A549 (cell line): ENCODE measurements around the gene DDX21.

Experiments
- CEBPB ChIP-seq, 2 experiments: fragments of >200 bp in 1 of 2; sonication (Bioruptor Twin) in 1 of 2; formaldehyde crosslinking in 1 of 2; IDR thresholded peaks; 2 replicates each; pipeline ENCODE4 v1.6.1; 2012 to 2016
- EHMT2 ChIP-seq: fragments of 200-600 bp; sonication (generic); IDR thresholded peaks from 2 replicates; pipeline ENCODE4 v1.6.1; 2016; ENCODE audit warnings: antibody characterized with exemption, low read depth, mild to moderate bottlenecking, moderate library complexity
- GATA3 ChIP-seq: IDR thresholded peaks from 2 replicates; pipeline ENCODE4 v1.6.1; 2012; ENCODE audit warnings: borderline replicate concordance
- HOXA7 ChIP-seq: fragments of 250-450 bp; sonication (Bioruptor Pico); IDR thresholded peaks from 2 replicates; pipeline ENCODE4 v1.5.0; 2020; ENCODE audit warnings: mild to moderate bottlenecking, moderate library complexity
- HOXB5 ChIP-seq: fragments of 250-450 bp; sonication (Bioruptor Pico); IDR thresholded peaks from 2 replicates; pipeline ENCODE4 v1.5.0; 2020; ENCODE audit warnings: mild to moderate bottlenecking, moderate library complexity
- JUN ChIP-seq, 2 experiments: fragments of >200 bp; sonication (Bioruptor Twin); formaldehyde crosslinking; IDR thresholded peaks; 2 replicates in 1 of 2; 3 replicates in 1 of 2; pipeline ENCODE4 v1.6.1; 2016 to 2017
- JUNB ChIP-seq: fragments of >200 bp; sonication (Bioruptor Twin); formaldehyde crosslinking; IDR thresholded peaks from 2 replicates; pipeline ENCODE4 v1.6.1; 2016
- MYC ChIP-seq: IDR thresholded peaks from 2 replicates; pipeline ENCODE4 v1.6.1; 2012; ENCODE audit warnings: mild to moderate bottlenecking, inconsistent platforms, low read length, improper control_type of control experiment, borderline replicate concordance
- POLR2A ChIP-seq: IDR thresholded peaks from 2 replicates; pipeline ENCODE4 v1.6.1; 2012; ENCODE audit warnings: mild to moderate bottlenecking, low read length
- RFX5 ChIP-seq: fragments of 450-650 bp; IDR thresholded peaks from 2 replicates; pipeline ENCODE4 v1.7.1; 2014; ENCODE audit warnings: antibody characterized with exemption, mild to moderate bottlenecking, moderate library complexity
- TF ChIP-seq, protein P1 (sequence below): fragments of >200 bp; sonication (Bioruptor Twin); formaldehyde crosslinking; IDR thresholded peaks from 3 replicates; pipeline ENCODE4 v1.5.1; 2016
- TF ChIP-seq, protein P2 (sequence below): fragments of 200-600 bp; sonication (generic); IDR thresholded peaks from 2 replicates; pipeline ENCODE4 v1.6.1; 2016; ENCODE audit warnings: antibody characterized with exemption, mild to moderate bottlenecking, moderate library complexity

DNA sequence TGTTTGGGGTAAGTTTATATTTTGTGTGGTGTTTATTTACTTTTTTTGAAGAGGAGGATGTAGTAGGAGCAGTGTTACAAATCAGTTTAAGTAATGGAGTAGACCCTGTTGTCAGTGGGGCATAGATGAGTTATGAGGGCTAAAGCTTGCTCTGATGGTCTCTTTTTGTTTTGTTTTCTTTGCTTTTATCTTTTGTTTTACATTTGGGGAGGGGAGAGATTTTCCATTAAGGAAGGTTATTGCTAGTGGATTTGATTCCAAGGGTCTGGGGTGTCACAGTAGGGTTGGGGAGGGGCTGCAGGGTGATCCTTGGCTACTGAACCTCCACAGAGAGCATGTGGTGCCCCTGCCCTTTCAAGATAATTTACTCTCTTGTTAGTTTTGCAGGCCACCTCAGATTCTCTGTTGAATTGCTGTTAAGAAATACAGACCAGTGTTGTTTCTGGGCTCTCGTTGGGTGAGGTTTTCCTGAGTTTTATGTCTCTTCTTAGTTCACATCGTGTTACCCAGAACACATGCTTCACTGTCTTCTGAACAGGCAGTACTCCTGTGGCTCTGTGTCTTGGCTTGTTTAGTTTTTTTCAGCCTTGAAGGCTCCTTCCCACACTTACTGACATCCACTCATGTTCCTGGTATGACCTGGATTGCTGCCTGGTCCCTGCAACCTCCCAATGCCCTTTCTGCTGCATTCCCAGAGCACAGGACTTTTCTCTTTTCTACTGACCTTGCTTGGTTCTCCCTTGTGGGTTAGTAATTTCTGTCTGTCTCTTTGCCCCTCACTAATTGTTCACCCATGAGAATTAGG lies 36.9 kb downstream of the DDX21 start:
- TF ChIP-seq, protein P1, sequence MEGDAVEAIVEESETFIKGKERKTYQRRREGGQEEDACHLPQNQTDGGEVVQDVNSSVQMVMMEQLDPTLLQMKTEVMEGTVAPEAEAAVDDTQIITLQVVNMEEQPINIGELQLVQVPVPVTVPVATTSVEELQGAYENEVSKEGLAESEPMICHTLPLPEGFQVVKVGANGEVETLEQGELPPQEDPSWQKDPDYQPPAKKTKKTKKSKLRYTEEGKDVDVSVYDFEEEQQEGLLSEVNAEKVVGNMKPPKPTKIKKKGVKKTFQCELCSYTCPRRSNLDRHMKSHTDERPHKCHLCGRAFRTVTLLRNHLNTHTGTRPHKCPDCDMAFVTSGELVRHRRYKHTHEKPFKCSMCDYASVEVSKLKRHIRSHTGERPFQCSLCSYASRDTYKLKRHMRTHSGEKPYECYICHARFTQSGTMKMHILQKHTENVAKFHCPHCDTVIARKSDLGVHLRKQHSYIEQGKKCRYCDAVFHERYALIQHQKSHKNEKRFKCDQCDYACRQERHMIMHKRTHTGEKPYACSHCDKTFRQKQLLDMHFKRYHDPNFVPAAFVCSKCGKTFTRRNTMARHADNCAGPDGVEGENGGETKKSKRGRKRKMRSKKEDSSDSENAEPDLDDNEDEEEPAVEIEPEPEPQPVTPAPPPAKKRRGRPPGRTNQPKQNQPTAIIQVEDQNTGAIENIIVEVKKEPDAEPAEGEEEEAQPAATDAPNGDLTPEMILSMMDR: no peak
- TF ChIP-seq GATA3 (no peak), HOXA7 (CRISPR knock-in tag) (no peak), HOXB5 (no peak), POLR2A (no peak), JUN (IDR thresholded peaks at IDR 0.05) (no peak), JUNB (no peak), RFX5 (no peak), MYC (no peak), EHMT2 (no peak), CEBPB (IDR thresholded peaks at IDR 0.05) (no peak)
- TF ChIP-seq, protein P2, sequence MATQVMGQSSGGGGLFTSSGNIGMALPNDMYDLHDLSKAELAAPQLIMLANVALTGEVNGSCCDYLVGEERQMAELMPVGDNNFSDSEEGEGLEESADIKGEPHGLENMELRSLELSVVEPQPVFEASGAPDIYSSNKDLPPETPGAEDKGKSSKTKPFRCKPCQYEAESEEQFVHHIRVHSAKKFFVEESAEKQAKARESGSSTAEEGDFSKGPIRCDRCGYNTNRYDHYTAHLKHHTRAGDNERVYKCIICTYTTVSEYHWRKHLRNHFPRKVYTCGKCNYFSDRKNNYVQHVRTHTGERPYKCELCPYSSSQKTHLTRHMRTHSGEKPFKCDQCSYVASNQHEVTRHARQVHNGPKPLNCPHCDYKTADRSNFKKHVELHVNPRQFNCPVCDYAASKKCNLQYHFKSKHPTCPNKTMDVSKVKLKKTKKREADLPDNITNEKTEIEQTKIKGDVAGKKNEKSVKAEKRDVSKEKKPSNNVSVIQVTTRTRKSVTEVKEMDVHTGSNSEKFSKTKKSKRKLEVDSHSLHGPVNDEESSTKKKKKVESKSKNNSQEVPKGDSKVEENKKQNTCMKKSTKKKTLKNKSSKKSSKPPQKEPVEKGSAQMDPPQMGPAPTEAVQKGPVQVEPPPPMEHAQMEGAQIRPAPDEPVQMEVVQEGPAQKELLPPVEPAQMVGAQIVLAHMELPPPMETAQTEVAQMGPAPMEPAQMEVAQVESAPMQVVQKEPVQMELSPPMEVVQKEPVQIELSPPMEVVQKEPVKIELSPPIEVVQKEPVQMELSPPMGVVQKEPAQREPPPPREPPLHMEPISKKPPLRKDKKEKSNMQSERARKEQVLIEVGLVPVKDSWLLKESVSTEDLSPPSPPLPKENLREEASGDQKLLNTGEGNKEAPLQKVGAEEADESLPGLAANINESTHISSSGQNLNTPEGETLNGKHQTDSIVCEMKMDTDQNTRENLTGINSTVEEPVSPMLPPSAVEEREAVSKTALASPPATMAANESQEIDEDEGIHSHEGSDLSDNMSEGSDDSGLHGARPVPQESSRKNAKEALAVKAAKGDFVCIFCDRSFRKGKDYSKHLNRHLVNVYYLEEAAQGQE: no peak
